OCI-LY1 (cell line): Measurements from ENCODE around the gene EML6.

Experiments used
- CTCF ChIP-seq: fragments of 200-600 bp; sonication (generic), shearing (Covaris generic); IDR thresholded peaks from 2 replicates; pipeline ENCODE4 v1.5.1; 2017; ENCODE audit warnings: mild to moderate bottlenecking, antibody characterized with exemption, low read length, moderate library complexity, mixed read lengths
- EZH2 ChIP-seq: fragments of 200-600 bp; sonication (generic), shearing (Covaris generic); IDR thresholded peaks from 2 replicates; pipeline ENCODE4 v1.8.0; 2017; ENCODE audit warnings: borderline replicate concordance, mixed run types, mild to moderate bottlenecking, antibody characterized with exemption, low read length, moderate library complexity, mixed read lengths

- no peak for TF ChIP-seq CTCF
- no peak for TF ChIP-seq EZH2
These were observed 117.4 kb downstream of the EML6 start for GRCh38 chr2:54840559-54841468.
